HG03521 (cell line): ENCODE results near the gene HPN.

Source experiments
- ATAC-seq: cut with Tn5 transposase; IDR thresholded peaks from one replicate; pipeline ENCODE4 v1.9.1; 2021; ENCODE audit warnings: mild to moderate bottlenecking, moderate library complexity; ENCODE audit not compliant: unreplicated experiment

HPN gene

GRCh38 chr19:35080613-35081170 is 39.2 kb downstream of the HPN start:
- no peak for ATAC-seq

GRCh38 chr19:35081201-35081600 is 39.7 kb downstream of the HPN start:
- no peak for ATAC-seq

- ATAC-seq, result no peak
Observed at GRCh38 chr19:35083691-35084508, 42.4 kb downstream of the HPN start.

GRCh38 chr19:35084509-35084762 is 42.9 kb downstream of the HPN start:
- ATAC-seq, result no peak

- ATAC-seq, result no peak
Observed at GRCh38 chr19:35085947-35086346, 44.4 kb downstream of the HPN start.

- ATAC-seq, result no peak
Observed at GRCh38 chr19:35086455-35086854, 44.9 kb downstream of the HPN start.

GRCh38 chr19:35087393-35087792 is 45.9 kb downstream of the HPN start:
- ATAC-seq, result no peak

GRCh38 chr19:35088131-35088913 is 46.8 kb downstream of the HPN start:
- no peak for ATAC-seq

- no peak for ATAC-seq
Observed at GRCh38 chr19:35089554-35089953, 48.0 kb downstream of the HPN start.

GRCh38 chr19:35090160-35090505 is 48.6 kb downstream of the HPN start:
- ATAC-seq, result no peak

- no peak for ATAC-seq
Observed at GRCh38 chr19:35090506-35091214, 49.1 kb downstream of the HPN start.

GRCh38 chr19:35093430-35093829 is 51.9 kb downstream of the HPN start:
- ATAC-seq, result no peak

GRCh38 chr19:35093941-35094647 is 52.6 kb downstream of the HPN start:
- ATAC-seq, result no peak

GRCh38 chr19:35094656-35095055 is 53.1 kb downstream of the HPN start:
- ATAC-seq, result no peak

- ATAC-seq, result no peak
Observed at GRCh38 chr19:35095667-35096368, 54.3 kb downstream of the HPN start.

- no peak for ATAC-seq
Observed at GRCh38 chr19:35098413-35099049, 57.0 kb downstream of the HPN start.

GRCh38 chr19:35099155-35099896 is 57.8 kb downstream of the HPN start:
- no peak for ATAC-seq

GRCh38 chr19:35099897-35100275 is 58.4 kb downstream of the HPN start:
- ATAC-seq, result no peak
